ENCODE measurements around the gene FYN.

DNA sequence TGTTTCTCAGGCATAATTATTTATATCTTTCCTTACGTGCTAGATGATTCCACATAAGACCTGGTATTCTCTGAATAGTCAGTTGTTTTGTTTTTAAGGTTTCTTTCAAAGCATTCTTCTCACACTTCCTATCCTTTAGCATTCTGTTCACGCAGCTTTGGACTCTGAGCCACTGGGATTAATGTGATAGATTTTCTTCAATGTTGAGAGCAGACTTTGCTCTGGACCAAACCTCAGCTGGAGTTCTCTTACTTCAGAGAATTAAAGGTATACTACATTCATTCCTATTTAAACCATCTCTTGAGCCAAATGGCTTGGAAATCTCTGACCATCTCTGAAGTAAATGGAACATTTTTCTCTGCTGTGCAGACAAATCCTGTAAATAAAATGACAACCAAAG lies 196.9 kb downstream of the FYN start:
- no peak for TF ChIP-seq FOXM1 (IDR thresholded peaks at IDR 0.05; ENCODE audit: borderline replicate concordance)
- no peak for TF ChIP-seq SP1 (IDR thresholded peaks at IDR 0.05)
- no peak for TF ChIP-seq FOXK2 (IDR thresholded peaks at IDR 0.05)
- TF ChIP-seq ARNT (IDR thresholded peaks at IDR 0.05): no peak
- no peak for TF ChIP-seq BHLHE40 (IDR thresholded peaks at IDR 0.05; ENCODE audit: borderline replicate concordance)
- TF ChIP-seq FOXA1 (IDR thresholded peaks at IDR 0.05): no peak
- no peak for TF ChIP-seq NFRKB (IDR thresholded peaks at IDR 0.05)
